H1 (cell line): ENCODE results near the gene TXLNB. TPM values are rescaled to one million over a fixed set of nuclear protein-coding genes. Genes with fewer than 3 reads are reported as not detected.

Experiments
- CTCF ChIA-PET: fragments of 300-600 bp; sonication (Branson Sonifier 250); formaldehyde crosslinking; loops from one replicate; lab custom pipeline; 2021; ENCODE audit not compliant: partially characterized antibody; lab: Charles Lee
- POLR2A ChIA-PET: fragments of 300-600 bp; sonication (Branson Sonifier 250); formaldehyde crosslinking; loops from one replicate; lab custom pipeline; 2021; ENCODE audit warnings: inconsistent platforms; ENCODE audit not compliant: partially characterized antibody; lab: Charles Lee
- DNase-seq, 2 experiments: peaks; one replicate each; pipeline versions ENCODE4 v3.0.0 to v3.0.0-alpha.2; 2010 to 2022; ENCODE audit warnings: low spot score in 2 of 2, low read depth in 1 of 2, mixed read lengths in 1 of 2
- FAIRE-seq: peaks from 2 replicates; lab custom pipeline; 2011; peaks lifted over from hg19 to GRCh38; lab: Jason Lieb, UNC
- H2AFZ ChIP-seq: 2 replicates; pipeline ENCODE4 v1.8.1; 2012; ENCODE audit warnings: low read length, inconsistent platforms
- H2AK5ac ChIP-seq: 2 replicates; pipeline ENCODE4 v1.6.1; 2013; ENCODE audit warnings: low read depth, low read length
- H2BK120ac ChIP-seq: replicated peaks from 2 replicates; pipeline ENCODE3; 2013; ENCODE audit warnings: low read depth, low read length, inconsistent platforms
- H2BK12ac ChIP-seq: 2 replicates; pipeline ENCODE4 v1.6.1; 2013; ENCODE audit warnings: low read depth, low read length
- H2BK15ac ChIP-seq: 2 replicates; pipeline ENCODE4 v1.6.1; 2013; ENCODE audit warnings: low read length
- H2BK20ac ChIP-seq: 2 replicates; pipeline ENCODE4 v1.6.1; 2013; ENCODE audit warnings: low read length
- H2BK5ac ChIP-seq: 2 replicates; pipeline ENCODE4 v1.6.1; 2013; ENCODE audit warnings: low read depth, low read length
- H3K14ac ChIP-seq: 2 replicates; pipeline ENCODE4 v1.6.1; 2013; ENCODE audit warnings: inconsistent platforms; ENCODE audit not compliant: insufficient read length
- H3K18ac ChIP-seq: 2 replicates; pipeline ENCODE4 v1.6.1; 2013; ENCODE audit warnings: low read length; ENCODE audit errors: extremely low read depth
- H3K23ac ChIP-seq: 2 replicates; pipeline ENCODE4 v1.6.1; 2013; ENCODE audit warnings: inconsistent platforms; ENCODE audit not compliant: insufficient read length
- H3K23me2 ChIP-seq: 2 replicates; pipeline ENCODE4 v1.6.1; 2013; ENCODE audit warnings: low read depth, low read length
- H3K27ac ChIP-seq: 2 replicates; pipeline ENCODE4 v1.6.1; 2011; ENCODE audit warnings: low read depth, low read length, inconsistent platforms
- H3K27me3 ChIP-seq, 4 experiments: replicated peaks in 1 of 4; 1 replicate in 1 of 4; 2 replicates in 3 of 4; pipeline versions ENCODE4 v1.6.1 to v1.8.1; 2011 to 2013; ENCODE audit warnings: low read length in 3 of 4, mild to moderate bottlenecking in 3 of 4, inconsistent platforms in 2 of 4, mixed read lengths in 2 of 4, moderate library complexity in 1 of 4; ENCODE audit not compliant: control insufficient read depth in 3 of 4, insufficient read depth in 3 of 4; ENCODE audit errors: extremely low read depth in 1 of 4
- H3K36me3 ChIP-seq, 4 experiments: 2 replicates each; pipeline versions ENCODE4 v1.6.1 to v1.8.1; 2011 to 2013; ENCODE audit warnings: mild to moderate bottlenecking in 4 of 4, low read length in 3 of 4, moderate library complexity in 2 of 4, control low read depth in 1 of 4, inconsistent platforms in 1 of 4; ENCODE audit not compliant: insufficient read depth in 4 of 4, control insufficient read depth in 2 of 4
- H3K4ac ChIP-seq: replicated peaks from 2 replicates; pipeline ENCODE3; 2013; ENCODE audit warnings: low read length, low read depth, mixed read lengths, inconsistent platforms; ENCODE audit not compliant: insufficient read length
- H3K4me1 ChIP-seq, 4 experiments: replicated peaks in 1 of 4; 1 replicate in 1 of 4; 2 replicates in 3 of 4; pipeline versions ENCODE4 v1.6.1 to v1.8.1; 2011 to 2013; ENCODE audit warnings: low read length in 3 of 4, inconsistent platforms in 2 of 4, mixed read lengths in 1 of 4; ENCODE audit not compliant: insufficient read depth in 4 of 4, control insufficient read depth in 3 of 4
- H3K4me2 ChIP-seq, 2 experiments: 2 replicates each; pipeline versions ENCODE4 v1.6.1 to v1.8.1; 2011 to 2013; ENCODE audit warnings: low read depth in 2 of 2, low read length in 2 of 2, control low read depth in 1 of 2, inconsistent platforms in 1 of 2, mild to moderate bottlenecking in 1 of 2; ENCODE audit not compliant: insufficient read depth in 1 of 2
- H3K4me3 ChIP-seq, 4 experiments: fragments of 200-600, 300-600 bp in 1 of 4; sonication (generic), shearing (Covaris generic), sonication (Bioruptor Twin) in 1 of 4; 2 replicates each; pipeline versions ENCODE4 v1.5.1 to v1.8.1; 2011 to 2016; ENCODE audit warnings: low read length in 4 of 4, low read depth in 3 of 4, control low read depth in 2 of 4, inconsistent platforms in 2 of 4, mild to moderate bottlenecking in 2 of 4, mixed read lengths in 1 of 4, moderate library complexity in 1 of 4; ENCODE audit not compliant: insufficient read depth in 2 of 4; ENCODE audit errors: extremely low read depth in 1 of 4
- H3K56ac ChIP-seq: replicated peaks from 2 replicates; pipeline ENCODE3; 2013; ENCODE audit warnings: low read depth, mild to moderate bottlenecking, mixed read lengths, low read length, inconsistent platforms; ENCODE audit not compliant: insufficient read length
- H3K79me1 ChIP-seq: 2 replicates; pipeline ENCODE4 v1.6.1; 2013; ENCODE audit warnings: low read depth, low read length, control low read depth
- H3K79me2 ChIP-seq, 2 experiments: 2 replicates each; pipeline versions ENCODE4 v1.6.1 to v1.8.1; 2012 to 2013; ENCODE audit warnings: low read length in 2 of 2, mild to moderate bottlenecking in 2 of 2, inconsistent platforms in 1 of 2; ENCODE audit not compliant: insufficient read depth in 2 of 2, control insufficient read depth in 1 of 2
- H3K9ac ChIP-seq, 4 experiments: replicated peaks in 1 of 4; 1 replicate in 1 of 4; 2 replicates in 3 of 4; pipeline versions ENCODE4 v1.6.1 to v1.8.1; 2011 to 2013; ENCODE audit warnings: low read depth in 3 of 4, low read length in 3 of 4, control low read depth in 2 of 4, mild to moderate bottlenecking in 2 of 4, moderate library complexity in 2 of 4, inconsistent platforms in 1 of 4; ENCODE audit errors: extremely low read depth in 1 of 4
- H3K9me3 ChIP-seq, 2 experiments: 2 replicates each; pipeline versions ENCODE4 v1.6.1 to v1.8.1; 2012 to 2013; ENCODE audit warnings: mild to moderate bottlenecking in 2 of 2, moderate library complexity in 2 of 2, control low read depth in 1 of 2, inconsistent platforms in 1 of 2, low read depth in 1 of 2, low read length in 1 of 2, mixed read lengths in 1 of 2; ENCODE audit not compliant: insufficient read depth in 2 of 2
- H4K20me1 ChIP-seq, 2 experiments: replicated peaks in 1 of 2; 2 replicates each; pipeline versions ENCODE3 to v1.8.1; 2011 to 2013; ENCODE audit warnings: inconsistent platforms in 2 of 2, low read length in 2 of 2, mild to moderate bottlenecking in 1 of 2; ENCODE audit not compliant: insufficient read depth in 2 of 2, control insufficient read depth in 1 of 2
- H4K5ac ChIP-seq: 2 replicates; pipeline ENCODE4 v1.6.1; 2013; ENCODE audit warnings: low read length, low read depth, mixed read lengths, inconsistent platforms; ENCODE audit not compliant: insufficient read length
- H4K8ac ChIP-seq: 2 replicates; pipeline ENCODE4 v1.8.0; 2013; ENCODE audit warnings: mild to moderate bottlenecking, moderate library complexity, low read length, inconsistent platforms; ENCODE audit not compliant: insufficient read depth; ENCODE audit errors: extremely low read depth
- H4K91ac ChIP-seq: replicated peaks from 2 replicates; pipeline ENCODE3; 2013; ENCODE audit warnings: low read length, mixed read lengths, inconsistent platforms; ENCODE audit not compliant: insufficient read length
- CBX5 ChIP-seq: fragments of 300-800, 300-1000 bp; sonication (generic); IDR thresholded peaks from 2 replicates; pipeline ENCODE4 v1.7.1; 2016; ENCODE audit warnings: antibody characterized with exemption, low read length, low read depth
- CEBPB ChIP-seq: IDR thresholded peaks from 2 replicates; pipeline ENCODE4 v1.6.1; 2012; ENCODE audit warnings: low read depth, low read length
- KDM5A ChIP-seq: fragments of 200-600 bp; IDR thresholded peaks from 2 replicates; pipeline ENCODE4 v1.7.1; 2012; ENCODE audit warnings: mild to moderate bottlenecking, low read length, inconsistent platforms, mixed read lengths
- NANOG ChIP-seq: IDR thresholded peaks from 2 replicates; pipeline ENCODE4 v1.6.1; 2011; ENCODE audit warnings: low read length, low read depth, mild to moderate bottlenecking, inconsistent platforms; ENCODE audit not compliant: insufficient read depth, poor library complexity, severe bottlenecking
- RBBP5 ChIP-seq: IDR thresholded peaks from 2 replicates; pipeline ENCODE4 v1.7.1; 2012; ENCODE audit warnings: low read depth, mild to moderate bottlenecking, inconsistent platforms, low read length, moderate library complexity, borderline replicate concordance
- RFX5 ChIP-seq: IDR thresholded peaks from 2 replicates; pipeline ENCODE4 v1.6.1; 2011; ENCODE audit warnings: low read depth, low read length, improper control_type of control experiment, borderline replicate concordance
- RNF2 ChIP-seq: fragments of 200-900, 300-1000 bp; sonication (generic); IDR thresholded peaks from 2 replicates; pipeline ENCODE4 v1.7.1; 2016; ENCODE audit warnings: borderline replicate concordance, low read depth, mild to moderate bottlenecking, antibody characterized with exemption, low read length; ENCODE audit not compliant: poor library complexity, severe bottlenecking; ENCODE audit errors: missing control alignments
- SIX5 ChIP-seq: IDR thresholded peaks from 2 replicates; pipeline ENCODE4 v1.6.1; 2011; ENCODE audit warnings: mild to moderate bottlenecking, low read depth, low read length
- SP1 ChIP-seq: IDR thresholded peaks from 2 replicates; pipeline ENCODE4 v1.6.1; 2011; ENCODE audit warnings: low read depth, low read length
- TEAD4 ChIP-seq: IDR thresholded peaks from 2 replicates; pipeline ENCODE4 v1.6.1; 2012; ENCODE audit warnings: low read depth, low read length, inconsistent platforms, mixed read lengths
- WGBS, 2 experiments: shearing (Covaris generic) in 1 of 2; methylation state at CpG; one replicate each; pipeline versions ENCODE4 v1.1.6 to v1.1.7; 2013 to 2015; ENCODE audit warnings: low lambda C conversion rate in 2 of 2, mixed read lengths in 2 of 2, inconsistent platforms in 1 of 2, low coverage in 1 of 2, missing lambda C conversion rate in 1 of 2; ENCODE audit not compliant: insufficient replicate concordance in 2 of 2, insufficient coverage in 1 of 2, insufficient read length in 1 of 2; ENCODE audit errors: extremely low coverage in 1 of 2, missing lambda C conversion rate in 1 of 2; 5-methylcytosine and 5-hydroxymethylcytosine counted together
- polyA plus RNA-seq, 7 experiments: library from polyadenylated mRNA; depleted of rRNA in 3 of 7; stranded (reverse) in 5 of 7; unstranded in 2 of 7; fragments of >200 nt in 5 of 7; fragments of 200-250 nt in 2 of 7; gene quantifications; 1 replicate in 5 of 7; 2 replicates in 1 of 7; 4 replicates in 1 of 7; pipeline versions ENCODE4 v1.2.1 to v1.2.3, GENCODE V29; 2011 to 2013; ENCODE audit warnings: missing spikeins in 2 of 7, mixed read lengths in 2 of 7
- total RNA-seq: library from RNA; stranded (reverse); fragmentation: NEBNext Ultra II Directional; extraction: Animal tissue kit (Norgen Biotek cat#: 25700); gene quantifications from 2 replicates; pipeline ENCODE4 v1.2.1, GENCODE V29; 2021
- TF ChIP-seq, protein P1 (sequence below): IDR thresholded peaks from 2 replicates; pipeline ENCODE4 v1.6.1; 2012; ENCODE audit warnings: inconsistent platforms
- TF ChIP-seq, protein P2 (sequence below), 3 experiments: IDR thresholded peaks; 1 replicate in 2 of 3; 2 replicates in 1 of 3; pipeline versions ENCODE4 v1.5.1 to v1.6.1; 2011; ENCODE audit warnings: low read length in 3 of 3, mild to moderate bottlenecking in 3 of 3, inconsistent platforms in 2 of 3, low read depth in 1 of 3, moderate library complexity in 1 of 3; ENCODE audit not compliant: insufficient read depth in 1 of 3; ENCODE audit errors: control extremely low read depth in 1 of 3

TXLNB gene
- total and polyA plus RNA-seq, 2 of the 8 experiments (the other 6 are each of a cell fraction or from before 2014, with no cell fraction given), result 0.05 to 0.17 TPM

DNA sequence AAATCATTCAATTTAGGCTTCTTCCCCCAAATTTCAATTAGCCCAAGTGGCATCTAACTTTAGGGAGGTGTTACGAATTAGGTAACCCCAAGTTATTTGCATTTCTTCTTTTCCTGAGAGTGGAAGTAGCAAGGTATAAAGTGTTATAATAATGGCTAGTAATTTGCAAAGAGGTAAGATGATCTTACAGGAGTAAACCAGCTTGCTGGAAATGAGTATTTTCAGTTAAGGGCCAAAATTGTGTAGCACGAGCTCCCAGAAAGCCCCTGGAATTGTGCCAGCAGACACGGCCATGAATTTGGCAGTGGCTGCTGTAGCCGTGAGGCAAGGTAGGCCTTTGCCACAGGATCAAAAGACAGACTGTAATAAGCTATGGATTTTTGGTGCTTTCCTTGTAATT, 44.7 kb upstream of the TXLNB start:
- no peak overlapping the region for H2AFZ ChIP-seq
- H3K79me2 ChIP-seq, result no peaks in the 10 kb centered on the region
- H4K20me1 ChIP-seq, result no peaks in the 10 kb centered on the region
- no peaks in the 10 kb centered on the region for H3K79me1 ChIP-seq
- POLR2A ChIA-PET, result no interaction called here
- H3K9me3 ChIP-seq, result no peaks in the 10 kb centered on the region
- H3K18ac ChIP-seq, result no peak overlapping the region
- no peak overlapping the region for H2BK120ac ChIP-seq
- H3K4me2 ChIP-seq, result no peak overlapping the region
- H3K4me3 ChIP-seq, result no peak overlapping the region
- no peak overlapping the region for H3K27ac ChIP-seq
- no peak overlapping the region for H2AK5ac ChIP-seq
- H3K56ac ChIP-seq, result no peak overlapping the region
- no peak for FAIRE-seq
- no peaks in the 10 kb centered on the region for H3K23me2 ChIP-seq
- no peak overlapping the region for H4K5ac ChIP-seq
- H2BK20ac ChIP-seq, result no peak overlapping the region
- CTCF ChIA-PET, result interaction anchor here (0.8 to 1.1 kb wide), 3 partner anchors 11 to 86 kb away, joined by 3 read pairs; no protein-coding TSS in a partner anchor
- 87% methylated on average over 4 of the region's 4 CpGs; no CpG with 5 or more reads in 1 of the 2 experiments for WGBS, 2 experiments
- no peak overlapping the region for H4K91ac ChIP-seq
- no peaks in the 10 kb centered on the region for H3K36me3 ChIP-seq
- no peak overlapping the region for H2BK5ac ChIP-seq
- no peak overlapping the region for H3K4ac ChIP-seq
- H3K27me3 ChIP-seq, result no peaks in the 10 kb centered on the region
- no peak overlapping the region for H2BK15ac ChIP-seq
- H3K14ac ChIP-seq, result no peak overlapping the region
- no peaks in the 10 kb centered on the region for H3K4me1 ChIP-seq
- DNase-seq, result no peak
- H3K23ac ChIP-seq, result no peak overlapping the region
- H3K9ac ChIP-seq, result no peak overlapping the region
- H4K8ac ChIP-seq, result no peak overlapping the region
- H2BK12ac ChIP-seq, result no peak overlapping the region
- TF ChIP-seq SP1 (no peak), CBX5 (no peak), SIX5 (no peak), RFX5 (no peak), NANOG (no peak), CEBPB (no peak), TEAD4 (no peak), RNF2 (no peak), KDM5A (no peak), RBBP5 (no peak)
- TF ChIP-seq, protein P1, sequence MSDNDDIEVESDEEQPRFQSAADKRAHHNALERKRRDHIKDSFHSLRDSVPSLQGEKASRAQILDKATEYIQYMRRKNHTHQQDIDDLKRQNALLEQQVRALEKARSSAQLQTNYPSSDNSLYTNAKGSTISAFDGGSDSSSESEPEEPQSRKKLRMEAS, result no peak
- TF ChIP-seq, protein P2, sequence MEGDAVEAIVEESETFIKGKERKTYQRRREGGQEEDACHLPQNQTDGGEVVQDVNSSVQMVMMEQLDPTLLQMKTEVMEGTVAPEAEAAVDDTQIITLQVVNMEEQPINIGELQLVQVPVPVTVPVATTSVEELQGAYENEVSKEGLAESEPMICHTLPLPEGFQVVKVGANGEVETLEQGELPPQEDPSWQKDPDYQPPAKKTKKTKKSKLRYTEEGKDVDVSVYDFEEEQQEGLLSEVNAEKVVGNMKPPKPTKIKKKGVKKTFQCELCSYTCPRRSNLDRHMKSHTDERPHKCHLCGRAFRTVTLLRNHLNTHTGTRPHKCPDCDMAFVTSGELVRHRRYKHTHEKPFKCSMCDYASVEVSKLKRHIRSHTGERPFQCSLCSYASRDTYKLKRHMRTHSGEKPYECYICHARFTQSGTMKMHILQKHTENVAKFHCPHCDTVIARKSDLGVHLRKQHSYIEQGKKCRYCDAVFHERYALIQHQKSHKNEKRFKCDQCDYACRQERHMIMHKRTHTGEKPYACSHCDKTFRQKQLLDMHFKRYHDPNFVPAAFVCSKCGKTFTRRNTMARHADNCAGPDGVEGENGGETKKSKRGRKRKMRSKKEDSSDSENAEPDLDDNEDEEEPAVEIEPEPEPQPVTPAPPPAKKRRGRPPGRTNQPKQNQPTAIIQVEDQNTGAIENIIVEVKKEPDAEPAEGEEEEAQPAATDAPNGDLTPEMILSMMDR (IDR thresholded peaks at IDR 0.05; ENCODE audit: control extremely low read depth in 1 of 3, insufficient read depth in 1 of 3, low read depth in 1 of 3, low read length in 3 of 3), result no peak
